ENCODE results near the gene ZCCHC8.
"Not testable (repeated sequence)": the region's sequence is repeated elsewhere in the genome, so short reads cannot be mapped to it uniquely, and the experiment has no call there.

The ZCCHC8 gene

GRCh38 chr12:122469856-122470255, 30.9 kb downstream of the ZCCHC8 start:
- DNase-seq: not testable (repeated sequence)

- DNase-seq: no peak
Measured at GRCh38 chr12:122467983-122468382, 32.7 kb downstream of the ZCCHC8 start.

GRCh38 chr12:122464317-122465042, 36.3 kb downstream of the ZCCHC8 start:
- DNase-seq: not testable (repeated sequence)

GRCh38 chr12:122460641-122461040, 40.1 kb downstream of the ZCCHC8 start:
- no peak for DNase-seq

- DNase-seq: no peak
Measured at GRCh38 chr12:122460061-122460460, 40.7 kb downstream of the ZCCHC8 start.

- no peak for DNase-seq
Measured at GRCh38 chr12:122459211-122459610, 41.5 kb downstream of the ZCCHC8 start.

- no peak for DNase-seq
Measured at GRCh38 chr12:122458105-122459035, 42.4 kb downstream of the ZCCHC8 start.

DNA sequence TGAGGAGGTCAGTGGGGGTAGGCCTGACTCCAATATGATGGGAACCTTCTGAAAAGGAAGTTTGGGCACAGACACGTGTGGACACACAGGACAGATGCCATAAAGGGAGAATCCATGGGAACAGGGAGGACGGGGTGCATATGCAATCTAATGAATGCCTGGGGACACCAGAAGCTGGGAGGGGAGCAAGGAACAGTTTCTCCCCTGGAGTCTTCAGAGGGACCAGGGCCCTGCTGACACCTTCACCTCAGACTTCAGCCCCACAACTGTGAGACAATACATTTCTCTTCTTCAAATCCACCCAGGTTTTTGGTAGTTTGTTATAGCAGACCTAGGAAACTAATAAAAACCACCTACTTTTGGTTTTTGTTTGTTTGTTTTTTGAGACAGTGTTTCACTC, 43.1 kb downstream of the ZCCHC8 start:
- no peak for DNase-seq

- no peak for DNase-seq
Measured at GRCh38 chr12:122454739-122455138, 46.0 kb downstream of the ZCCHC8 start.

GRCh38 chr12:122454250-122454721, 46.4 kb downstream of the ZCCHC8 start:
- DNase-seq: no peak

GRCh38 chr12:122452701-122453285, 47.9 kb downstream of the ZCCHC8 start:
- DNase-seq: no peak

DNA sequence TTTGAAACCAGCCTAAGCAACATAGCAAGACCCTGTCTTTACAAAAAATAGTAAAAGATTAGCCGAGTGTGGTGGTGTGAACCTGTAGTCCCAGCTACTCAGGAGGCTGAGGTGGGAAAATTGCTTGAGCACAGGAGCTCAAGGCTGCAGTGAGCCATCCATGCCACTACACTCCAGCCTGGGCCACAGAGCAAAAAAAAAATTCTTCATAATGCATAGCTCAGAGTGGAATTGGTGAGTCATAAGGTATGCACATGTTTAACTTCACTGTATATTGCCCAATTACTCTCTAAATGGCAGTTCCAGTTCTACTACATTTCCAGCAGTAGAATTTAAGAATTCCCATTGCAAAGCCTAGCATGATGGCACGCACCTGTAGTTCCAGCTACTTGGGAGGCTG, 51.4 kb downstream of the ZCCHC8 start:
- no peak for DNase-seq

DNA sequence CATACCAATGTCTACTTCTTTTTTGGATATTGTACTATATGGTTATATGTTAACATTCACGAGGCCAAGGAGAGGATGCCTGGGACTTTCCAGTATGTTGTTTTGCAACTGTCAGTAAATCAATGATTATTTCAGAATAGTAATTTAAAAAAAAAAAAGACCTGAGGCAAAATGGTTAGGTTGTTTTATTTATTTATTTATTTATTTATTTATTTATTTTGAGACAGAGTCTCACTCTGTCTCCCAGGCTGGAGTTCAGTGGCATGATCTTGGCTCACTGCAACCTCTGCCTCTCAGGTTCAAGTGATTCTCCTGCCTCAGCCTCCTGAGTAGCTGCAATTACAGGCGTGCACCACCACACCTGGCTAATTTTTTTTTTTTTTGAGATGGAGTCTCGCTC, 52.9 kb downstream of the ZCCHC8 start:
- not testable (repeated sequence) for DNase-seq

DNA sequence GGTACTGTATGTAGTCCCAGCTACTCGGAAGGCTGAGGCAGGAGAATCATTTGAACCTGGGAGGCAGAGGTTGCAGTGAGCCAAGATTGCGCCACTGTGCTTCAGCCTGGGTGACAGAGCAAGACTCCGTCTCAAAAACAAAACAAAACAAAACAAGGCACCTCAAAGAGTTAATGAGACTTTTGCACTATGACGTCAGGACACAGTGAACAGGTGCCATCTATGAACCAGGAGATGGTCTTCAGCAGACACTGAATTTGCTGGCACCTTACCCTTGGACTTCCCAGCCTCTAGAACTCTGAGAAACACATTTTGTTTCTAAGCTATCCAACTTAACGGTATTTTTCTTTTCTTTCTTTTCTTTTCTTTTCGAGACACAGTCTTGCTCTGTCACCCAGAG, 54.3 kb downstream of the ZCCHC8 start:
- DNase-seq: not testable (repeated sequence)

GRCh38 chr12:122444071-122444470, 56.7 kb downstream of the ZCCHC8 start:
- DNase-seq: not testable (repeated sequence)

GRCh38 chr12:122438822-122439221, 61.9 kb downstream of the ZCCHC8 start:
- DNase-seq: not testable (repeated sequence)

DNA sequence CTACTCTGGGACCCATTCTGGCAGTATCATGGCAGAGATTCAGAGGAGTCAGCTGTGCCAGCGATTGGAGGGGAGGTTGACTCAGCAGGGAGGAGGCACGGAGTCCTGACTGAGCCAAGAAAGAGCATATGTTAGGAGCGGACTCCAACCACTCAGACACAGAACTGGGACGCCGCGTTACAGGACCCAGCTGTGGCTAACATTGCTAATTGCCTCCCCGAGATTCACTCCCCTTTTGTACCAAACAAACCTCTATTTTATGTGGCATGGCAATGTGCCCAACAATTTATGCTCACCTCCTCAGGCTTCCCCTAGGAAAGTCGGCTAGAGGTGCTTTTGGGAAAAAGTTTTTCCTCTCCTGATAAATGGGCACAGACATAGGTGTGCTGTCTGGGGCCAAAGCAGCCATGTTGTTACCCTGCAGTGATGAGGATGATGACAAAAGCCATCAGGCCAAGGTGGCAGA, 63.0 kb downstream of the ZCCHC8 start:
- no peak for DNase-seq

DNA sequence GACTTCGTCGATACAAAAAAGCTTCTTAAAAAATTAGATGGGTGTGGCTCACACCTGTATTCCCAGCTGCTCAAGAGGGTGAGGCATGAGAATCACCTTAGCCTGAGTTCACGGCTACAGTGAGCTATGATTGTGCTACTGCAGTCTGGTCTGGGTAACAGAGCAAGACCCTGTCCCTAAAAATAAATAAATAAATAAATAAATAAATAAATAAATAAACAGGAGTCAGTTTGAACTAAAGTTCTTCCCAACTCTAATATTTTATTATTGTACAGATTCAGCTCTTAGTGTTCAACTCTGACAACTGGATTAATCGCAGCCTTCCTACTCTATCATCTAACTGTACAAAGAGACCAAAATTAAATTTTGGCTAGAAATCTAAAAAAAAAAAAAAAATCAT, 65.5 kb downstream of the ZCCHC8 start:
- no peak for DNase-seq

DNA sequence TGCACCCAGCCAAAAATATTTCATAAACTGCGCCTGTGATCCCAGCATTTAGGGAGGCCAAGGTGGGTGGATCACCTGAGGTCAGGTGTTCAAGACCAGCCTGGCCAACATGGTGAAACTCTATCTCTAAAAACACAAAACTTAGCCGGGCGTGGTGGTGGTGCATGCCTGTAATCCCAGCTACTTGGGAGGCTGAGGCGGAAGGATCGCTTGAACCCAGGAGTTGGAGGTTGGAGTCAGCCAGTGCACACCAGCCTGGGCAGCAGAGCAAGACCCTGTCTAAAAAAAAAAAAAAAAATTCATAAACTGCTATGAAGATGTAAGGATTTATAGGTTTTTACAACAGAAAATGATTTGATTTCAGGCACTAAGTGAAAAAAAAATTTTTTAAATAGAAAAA, 71.7 kb downstream of the ZCCHC8 start:
- DNase-seq: not testable (repeated sequence)

DNA sequence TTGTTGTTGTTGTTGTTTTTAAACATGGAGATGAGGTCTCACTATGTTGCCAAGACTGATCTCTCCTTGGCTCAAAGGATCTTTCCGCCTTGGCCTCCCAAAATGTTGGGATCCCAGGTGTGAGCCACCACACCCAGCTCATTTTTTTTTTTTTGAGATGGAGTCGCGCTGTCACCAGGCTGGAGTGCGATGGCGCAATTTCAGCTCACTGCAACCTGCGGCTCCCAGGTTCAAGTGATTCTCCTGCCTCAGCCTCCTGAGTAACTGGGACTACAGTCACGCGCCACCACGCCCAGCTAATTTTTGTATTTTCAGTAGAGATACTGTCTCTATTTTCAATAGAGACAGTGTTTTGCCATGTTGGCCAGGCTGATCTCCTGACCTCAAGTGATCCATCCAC, 73.3 kb downstream of the ZCCHC8 start:
- no peak for DNase-seq

DNA sequence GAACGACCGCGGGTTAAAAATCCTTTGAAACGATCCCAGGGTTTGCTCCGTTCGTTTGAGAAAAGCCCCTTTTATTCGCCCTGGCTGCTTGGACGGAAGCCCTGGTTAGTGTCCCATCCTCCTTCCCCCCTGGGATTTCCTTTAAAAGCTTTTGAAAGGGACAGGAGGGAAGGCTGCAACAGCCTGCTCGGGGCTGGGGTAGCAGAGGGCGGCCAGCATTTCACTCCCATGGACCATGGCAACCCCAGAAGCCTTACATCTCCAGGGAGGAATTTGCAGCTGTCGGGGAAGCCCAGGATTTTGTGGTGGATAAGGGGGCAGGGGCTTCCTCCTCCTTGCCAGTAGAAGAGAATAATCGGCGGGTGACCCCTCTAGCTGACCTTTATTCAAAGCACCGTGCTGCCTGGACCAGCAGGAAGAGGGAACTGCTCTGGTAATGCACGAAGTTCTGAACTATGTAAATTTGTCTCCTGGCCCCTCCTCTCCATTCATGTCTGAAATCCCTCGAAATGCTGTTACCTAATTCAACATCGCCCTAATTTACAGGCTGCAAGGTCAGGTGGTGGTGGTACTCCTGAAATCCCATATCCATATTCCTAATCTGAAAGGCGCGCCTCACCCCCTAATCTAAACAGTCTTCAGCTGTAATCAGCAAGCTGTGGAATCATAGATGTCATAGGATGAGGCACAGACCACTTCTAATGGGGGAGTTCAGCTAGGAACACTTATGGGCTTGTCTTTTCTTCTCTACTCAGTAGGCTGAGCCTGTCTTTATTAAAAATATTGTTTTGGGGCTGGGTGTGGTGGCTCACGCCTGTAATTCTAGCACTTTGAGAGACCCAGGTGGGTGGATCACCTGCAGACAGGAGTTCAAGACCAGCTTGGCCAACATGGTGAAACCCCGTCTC, 77.2 kb downstream of the ZCCHC8 start:
- no peak for DNase-seq

DNA sequence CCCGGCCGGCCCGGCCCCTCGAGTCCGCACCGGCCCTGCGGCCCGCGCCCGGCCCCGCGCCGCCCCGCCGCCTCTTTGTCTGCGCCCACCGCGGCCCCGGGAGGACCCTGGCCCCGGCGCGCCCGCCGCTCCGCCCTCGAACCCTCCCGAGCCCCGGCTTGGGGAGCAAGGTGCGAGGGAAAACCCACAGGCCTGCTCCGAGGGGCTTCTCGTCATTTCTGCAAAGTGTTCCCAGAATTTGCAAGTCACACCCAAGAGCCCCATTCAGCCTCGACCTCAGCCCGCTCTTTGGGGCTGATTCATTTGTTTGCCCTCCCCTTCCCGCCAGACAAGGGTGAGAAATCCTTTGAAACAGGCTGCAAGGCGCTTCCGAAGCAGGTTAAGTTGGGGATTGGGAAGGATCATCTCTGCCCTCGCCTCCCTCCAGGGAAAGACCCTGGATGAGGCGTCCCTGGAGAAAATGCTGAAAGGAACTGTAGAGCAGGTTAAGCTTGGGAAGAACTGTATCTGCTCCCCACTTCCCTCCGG, 77.9 kb downstream of the ZCCHC8 start:
- DNase-seq: peak in 1 of 4 experiments; percentile 25

Data from activated CD4-positive, CD25-positive, alpha-beta regulatory T cell (primary cell).